ENCODE measurements around the gene OSBPL2.

DNA sequence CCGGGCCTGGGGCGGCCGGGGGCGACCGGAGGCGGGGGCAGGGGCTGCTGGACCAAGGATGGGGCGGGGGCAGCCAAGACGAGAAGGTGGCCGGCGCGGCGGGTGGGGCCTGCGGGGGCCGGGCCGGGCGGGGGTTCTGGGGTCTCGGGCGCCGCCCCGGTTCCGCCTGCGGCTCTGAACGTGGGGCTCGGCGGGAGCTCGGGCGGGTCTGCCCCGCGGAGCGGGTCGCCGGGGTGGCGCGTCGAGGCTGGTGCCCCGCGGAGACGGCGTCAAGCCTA lies 64.7 kb downstream of the OSBPL2 start:
- TF ChIP-seq, protein P1, sequence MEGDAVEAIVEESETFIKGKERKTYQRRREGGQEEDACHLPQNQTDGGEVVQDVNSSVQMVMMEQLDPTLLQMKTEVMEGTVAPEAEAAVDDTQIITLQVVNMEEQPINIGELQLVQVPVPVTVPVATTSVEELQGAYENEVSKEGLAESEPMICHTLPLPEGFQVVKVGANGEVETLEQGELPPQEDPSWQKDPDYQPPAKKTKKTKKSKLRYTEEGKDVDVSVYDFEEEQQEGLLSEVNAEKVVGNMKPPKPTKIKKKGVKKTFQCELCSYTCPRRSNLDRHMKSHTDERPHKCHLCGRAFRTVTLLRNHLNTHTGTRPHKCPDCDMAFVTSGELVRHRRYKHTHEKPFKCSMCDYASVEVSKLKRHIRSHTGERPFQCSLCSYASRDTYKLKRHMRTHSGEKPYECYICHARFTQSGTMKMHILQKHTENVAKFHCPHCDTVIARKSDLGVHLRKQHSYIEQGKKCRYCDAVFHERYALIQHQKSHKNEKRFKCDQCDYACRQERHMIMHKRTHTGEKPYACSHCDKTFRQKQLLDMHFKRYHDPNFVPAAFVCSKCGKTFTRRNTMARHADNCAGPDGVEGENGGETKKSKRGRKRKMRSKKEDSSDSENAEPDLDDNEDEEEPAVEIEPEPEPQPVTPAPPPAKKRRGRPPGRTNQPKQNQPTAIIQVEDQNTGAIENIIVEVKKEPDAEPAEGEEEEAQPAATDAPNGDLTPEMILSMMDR (IDR thresholded peaks at IDR 0.05), result no peak
- TF ChIP-seq POLR2A (IDR thresholded peaks at IDR 0.05), result no peak

Measured in testis (tissue), 2 donors.